Fibroblast of lung (primary cell): ENCODE data around the gene AS3MT. TPM values are rescaled to one million over a fixed set of nuclear protein-coding genes. Genes with fewer than 3 reads are reported as not detected.

Source experiments
- DNase-seq, 2 donors: peaks; one replicate each; pipeline versions ENCODE4 v3.0.0 to v3.0.0-alpha.2; 2010; ENCODE audit warnings: low read depth in 2 of 2
- H2AFZ ChIP-seq: 2 replicates; pipeline ENCODE4 v1.5.1; 2012; ENCODE audit warnings: low read length, control low read depth, inconsistent platforms
- H3K27ac ChIP-seq: 2 replicates; pipeline ENCODE4 v1.5.1; 2011; ENCODE audit warnings: low read length, control low read depth; ENCODE audit not compliant: insufficient read depth
- H3K27me3 ChIP-seq: 2 replicates; pipeline ENCODE4 v1.5.1; 2011; ENCODE audit warnings: mild to moderate bottlenecking, low read length; ENCODE audit not compliant: control insufficient read depth, insufficient read depth
- H3K36me3 ChIP-seq: 2 replicates; pipeline ENCODE4 v1.5.1; 2011; ENCODE audit warnings: low read length; ENCODE audit not compliant: control insufficient read depth, insufficient read depth
- H3K4me1 ChIP-seq: 2 replicates; pipeline ENCODE4 v1.5.1; 2011; ENCODE audit warnings: low read length; ENCODE audit not compliant: control insufficient read depth, insufficient read depth; ENCODE audit errors: extremely low read depth
- H3K4me2 ChIP-seq: 2 replicates; pipeline ENCODE4 v1.5.1; 2011; ENCODE audit warnings: low read length, control low read depth; ENCODE audit not compliant: insufficient read depth; ENCODE audit errors: extremely low read depth
- H3K4me3 ChIP-seq, 4 experiments: fragments of 200-600 bp in 1 of 4; sonication (generic) in 1 of 4; replicated peaks in 1 of 4; 2 replicates each; pipeline ENCODE4 v1.5.1; 2011 to 2016; ENCODE audit warnings: low read length in 4 of 4, low read depth in 3 of 4, mild to moderate bottlenecking in 3 of 4, control low read depth in 2 of 4, inconsistent platforms in 1 of 4, mixed read lengths in 1 of 4; ENCODE audit not compliant: insufficient read depth in 1 of 4; ENCODE audit errors: control extremely low read depth in 1 of 4
- H3K79me2 ChIP-seq: 2 replicates; pipeline ENCODE4 v1.5.1; 2012; ENCODE audit warnings: mild to moderate bottlenecking, low read length, inconsistent platforms; ENCODE audit not compliant: control insufficient read depth, insufficient read depth
- H3K9ac ChIP-seq: 2 replicates; pipeline ENCODE4 v1.5.1; 2011; ENCODE audit warnings: mild to moderate bottlenecking, low read length, control low read depth; ENCODE audit not compliant: insufficient read depth
- H3K9me3 ChIP-seq: 2 replicates; pipeline ENCODE4 v1.5.1; 2012; ENCODE audit warnings: low read depth, low read length; ENCODE audit not compliant: control insufficient read depth, insufficient read depth
- H4K20me1 ChIP-seq: 2 replicates; pipeline ENCODE4 v1.5.1; 2011; ENCODE audit warnings: low read length; ENCODE audit not compliant: control insufficient read depth, insufficient read depth; ENCODE audit errors: extremely low read depth
- EZH2 ChIP-seq: IDR thresholded peaks from 2 replicates; pipeline ENCODE4 v1.5.1; 2012; ENCODE audit warnings: low read length, control low read depth, mild to moderate bottlenecking; ENCODE audit errors: missing control alignments
- polyA plus RNA-seq, 2 donors: library from polyadenylated mRNA; depleted of rRNA in 1 of 2; stranded (reverse) in 1 of 2; unstranded in 1 of 2; fragments of >200 nt; gene quantifications; 2 replicates each; pipeline ENCODE4 v1.2.1, GENCODE V29; 2011 to 2012; ENCODE audit warnings: missing spikeins in 1 of 2
- total RNA-seq: library from RNA; depleted of rRNA; stranded (reverse); fragments of >200 nt; gene quantifications from 2 replicates; pipeline ENCODE4 v1.2.1, GENCODE V29; 2014
- TF ChIP-seq, protein P1 (sequence below), 2 donors: IDR thresholded peaks in 1 of 2; conservative IDR thresholded peaks in 1 of 2; 1 replicate in 1 of 2; 2 replicates in 1 of 2; pipeline ENCODE4 v1.5.1; 2011 to 2012; ENCODE audit warnings: low read length in 2 of 2, control low read depth in 1 of 2, inconsistent platforms in 1 of 2, low read depth in 1 of 2, mild to moderate bottlenecking in 1 of 2

The AS3MT gene
- total and polyA plus RNA-seq, 2 donors (not counting 1 experiment from before 2014, with no cell fraction given) = 8.1 to 11.4 TPM

DNA sequence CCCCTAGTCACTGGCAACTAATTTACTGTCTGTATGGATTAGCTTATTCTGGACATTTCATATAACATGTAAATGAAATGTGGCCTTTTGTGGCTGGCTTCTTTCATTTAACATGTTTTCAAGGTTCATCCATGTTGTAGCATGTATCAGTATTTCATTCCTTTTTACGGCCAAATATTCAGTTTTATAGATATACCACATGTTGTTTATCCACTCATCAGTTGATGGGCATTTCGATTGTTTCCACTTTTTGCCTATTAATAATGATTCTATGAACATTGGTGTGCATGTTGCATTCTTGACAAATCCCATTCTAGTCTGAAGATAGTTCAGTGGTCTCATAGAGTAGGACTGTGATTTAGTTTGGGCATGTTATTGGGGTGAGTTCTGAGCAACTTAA is 61.5 kb downstream of the AS3MT start:
- TF ChIP-seq EZH2 = no peak
- TF ChIP-seq, protein P1, sequence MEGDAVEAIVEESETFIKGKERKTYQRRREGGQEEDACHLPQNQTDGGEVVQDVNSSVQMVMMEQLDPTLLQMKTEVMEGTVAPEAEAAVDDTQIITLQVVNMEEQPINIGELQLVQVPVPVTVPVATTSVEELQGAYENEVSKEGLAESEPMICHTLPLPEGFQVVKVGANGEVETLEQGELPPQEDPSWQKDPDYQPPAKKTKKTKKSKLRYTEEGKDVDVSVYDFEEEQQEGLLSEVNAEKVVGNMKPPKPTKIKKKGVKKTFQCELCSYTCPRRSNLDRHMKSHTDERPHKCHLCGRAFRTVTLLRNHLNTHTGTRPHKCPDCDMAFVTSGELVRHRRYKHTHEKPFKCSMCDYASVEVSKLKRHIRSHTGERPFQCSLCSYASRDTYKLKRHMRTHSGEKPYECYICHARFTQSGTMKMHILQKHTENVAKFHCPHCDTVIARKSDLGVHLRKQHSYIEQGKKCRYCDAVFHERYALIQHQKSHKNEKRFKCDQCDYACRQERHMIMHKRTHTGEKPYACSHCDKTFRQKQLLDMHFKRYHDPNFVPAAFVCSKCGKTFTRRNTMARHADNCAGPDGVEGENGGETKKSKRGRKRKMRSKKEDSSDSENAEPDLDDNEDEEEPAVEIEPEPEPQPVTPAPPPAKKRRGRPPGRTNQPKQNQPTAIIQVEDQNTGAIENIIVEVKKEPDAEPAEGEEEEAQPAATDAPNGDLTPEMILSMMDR (conservative IDR thresholded peaks at IDR 0.05 in 1 of 2, IDR thresholded peaks at IDR 0.05 in 1 of 2; ENCODE audit: low read depth in 1 of 2, low read length in 2 of 2) = no peak
- no peak overlapping the region for H3K9ac ChIP-seq
- no peak overlapping the region for H3K27ac ChIP-seq
- H3K4me1 ChIP-seq = no peaks in the 10 kb centered on the region
- H3K4me2 ChIP-seq = no peak overlapping the region
- H3K36me3 ChIP-seq = no peaks in the 10 kb centered on the region
- H4K20me1 ChIP-seq = no peaks in the 10 kb centered on the region
- H2AFZ ChIP-seq = no peak overlapping the region
- no peaks in the 10 kb centered on the region for H3K79me2 ChIP-seq
- no peaks in the 10 kb centered on the region for H3K27me3 ChIP-seq
- DNase-seq = no peak
- no peak overlapping the region for H3K4me3 ChIP-seq
- no peaks in the 10 kb centered on the region for H3K9me3 ChIP-seq

DNA sequence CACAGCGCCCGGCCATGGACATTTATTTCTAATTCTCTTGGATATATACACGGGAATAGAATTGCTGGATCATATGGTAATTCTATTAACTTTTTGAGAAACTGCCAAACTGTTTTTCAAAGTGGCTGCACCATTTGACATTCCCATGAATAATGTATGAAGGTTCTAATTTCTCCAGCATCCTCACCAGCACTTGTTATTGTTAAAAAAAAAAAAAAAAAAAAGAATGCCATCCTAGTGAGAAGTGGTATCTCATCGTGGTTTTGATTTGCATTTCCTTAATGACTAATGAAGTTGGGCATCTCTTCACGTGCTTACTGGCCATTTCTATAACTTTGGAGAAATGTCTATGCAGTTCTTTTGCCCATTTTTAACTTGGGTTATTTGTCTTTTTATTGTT is 62.4 kb downstream of the AS3MT start:
- Histone ChIP-seq H3K27me3 (no peaks in the 10 kb centered on the region), H3K27ac (no peak overlapping the region), H3K9me3 (no peaks in the 10 kb centered on the region), H3K4me3 (no peak overlapping the region), H3K4me2 (no peak overlapping the region), H3K4me1 (no peaks in the 10 kb centered on the region), H4K20me1 (no peaks in the 10 kb centered on the region), H3K79me2 (no peaks in the 10 kb centered on the region), H3K9ac (no peak overlapping the region), H2AFZ (no peak overlapping the region), H3K36me3 (no peaks in the 10 kb centered on the region)
- DNase-seq = no peak
- TF ChIP-seq, protein P1 (conservative IDR thresholded peaks at IDR 0.05 in 1 of 2, IDR thresholded peaks at IDR 0.05 in 1 of 2; ENCODE audit: low read depth in 1 of 2, low read length in 2 of 2) = no peak
- no peak for TF ChIP-seq EZH2

DNA sequence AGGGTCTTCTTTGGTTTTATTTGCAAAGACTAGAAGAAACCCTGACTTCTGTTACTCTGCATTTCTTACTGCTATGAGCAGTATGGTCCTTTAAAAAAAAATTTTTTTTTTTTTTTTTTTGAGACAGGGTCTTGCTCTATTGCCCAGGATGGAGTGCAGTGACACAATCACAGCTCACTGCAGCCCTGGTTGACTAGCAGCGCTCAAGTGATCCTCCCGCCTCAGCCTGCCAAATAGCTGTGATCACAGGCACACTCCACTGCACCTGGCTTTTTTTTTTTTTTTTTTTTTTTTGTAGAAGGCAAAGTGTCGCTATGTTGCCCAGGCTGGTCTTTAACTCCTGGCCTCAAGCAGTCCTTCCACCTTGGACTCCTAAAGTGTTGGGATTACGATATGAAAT is 66.2 kb downstream of the AS3MT start:
- no peaks in the 10 kb centered on the region for H3K79me2 ChIP-seq
- no peaks in the 10 kb centered on the region for H3K27me3 ChIP-seq
- H3K27ac ChIP-seq = no peak overlapping the region
- TF ChIP-seq EZH2 = no peak
- TF ChIP-seq, protein P1 (conservative IDR thresholded peaks at IDR 0.05 in 1 of 2, IDR thresholded peaks at IDR 0.05 in 1 of 2; ENCODE audit: low read depth in 1 of 2, low read length in 2 of 2) = no peak
- no peaks in the 10 kb centered on the region for H3K9me3 ChIP-seq
- no peak overlapping the region for H2AFZ ChIP-seq
- H4K20me1 ChIP-seq = no peaks in the 10 kb centered on the region
- H3K4me2 ChIP-seq = no peak overlapping the region
- no peaks in the 10 kb centered on the region for H3K36me3 ChIP-seq
- H3K4me1 ChIP-seq = no peaks in the 10 kb centered on the region
- H3K9ac ChIP-seq = no peak overlapping the region
- no peak for DNase-seq
- no peak overlapping the region for H3K4me3 ChIP-seq
